HL-60 (cell line): Measurements from ENCODE around the gene MYO1B.

Source experiments
- DNase-seq, 2 experiments: peaks; one replicate each; pipeline ENCODE4 v3.0.0-alpha.2; 2010 to 2020; ENCODE audit warnings: low read depth in 1 of 2, low spot score in 1 of 2
- H3K27ac ChIP-seq: fragments of 250-450 bp; sonication (Bioruptor Pico); replicated peaks from 2 replicates; pipeline ENCODE4 v1.5.1; 2020; ENCODE audit warnings: mild to moderate bottlenecking, moderate library complexity
- H3K27me3 ChIP-seq: fragments of 250-450 bp; sonication (Bioruptor Pico); 2 replicates; pipeline ENCODE4 v1.5.1; 2021; ENCODE audit warnings: mild to moderate bottlenecking, moderate library complexity; ENCODE audit not compliant: insufficient read depth, poor library complexity, severe bottlenecking
- H3K4me3 ChIP-seq: replicated peaks from 2 replicates; pipeline ENCODE4 v1.5.1; 2011; ENCODE audit warnings: mild to moderate bottlenecking, control low read depth, low read length; ENCODE audit not compliant: insufficient read depth
- GABPA ChIP-seq: IDR thresholded peaks from 2 replicates; pipeline ENCODE4 v1.6.1; 2012; ENCODE audit warnings: low read depth
- POLR2AphosphoS5 ChIP-seq: IDR thresholded peaks from 2 replicates; pipeline ENCODE4 v1.6.1; 2012; ENCODE audit warnings: low read depth
- SPI1 ChIP-seq: IDR thresholded peaks from 2 replicates; pipeline ENCODE4 v1.6.1; 2012; ENCODE audit warnings: low read depth, mild to moderate bottlenecking, borderline replicate concordance
- TF ChIP-seq, protein P1 (sequence below): IDR thresholded peaks from one replicate; pipeline ENCODE4 v1.5.1; 2011; ENCODE audit warnings: low read length, control low read depth, inconsistent platforms; ENCODE audit not compliant: insufficient read depth
- TF ChIP-seq, protein P2 (sequence below): IDR thresholded peaks from 2 replicates; pipeline ENCODE4 v1.6.1; 2012; ENCODE audit warnings: low read depth; ENCODE audit not compliant: insufficient replicate concordance

MYO1B gene

DNA sequence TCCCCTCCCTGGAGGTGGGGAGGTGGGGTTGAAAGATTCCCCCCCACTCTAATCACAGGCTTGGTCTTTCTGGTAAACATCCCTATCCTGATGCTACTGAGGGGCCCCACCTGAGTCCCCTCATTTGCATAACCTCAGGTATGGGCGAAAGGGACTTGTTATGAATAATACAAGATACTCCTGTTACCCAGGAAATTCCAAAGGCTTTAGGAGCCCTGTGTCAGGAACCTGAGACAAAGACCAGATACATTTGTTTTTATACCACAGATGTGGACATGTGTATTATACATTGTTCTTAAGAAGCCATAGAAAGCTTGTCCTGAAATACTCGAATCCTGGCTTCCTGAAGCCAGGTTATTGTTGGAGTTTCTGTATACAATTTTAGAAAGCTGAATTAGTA, 62.8 kb downstream of the MYO1B start:
- DNase-seq, result no peak
- TF ChIP-seq POLR2AphosphoS5 (no peak), GABPA (no peak), SPI1 (no peak)
- TF ChIP-seq, protein P1, sequence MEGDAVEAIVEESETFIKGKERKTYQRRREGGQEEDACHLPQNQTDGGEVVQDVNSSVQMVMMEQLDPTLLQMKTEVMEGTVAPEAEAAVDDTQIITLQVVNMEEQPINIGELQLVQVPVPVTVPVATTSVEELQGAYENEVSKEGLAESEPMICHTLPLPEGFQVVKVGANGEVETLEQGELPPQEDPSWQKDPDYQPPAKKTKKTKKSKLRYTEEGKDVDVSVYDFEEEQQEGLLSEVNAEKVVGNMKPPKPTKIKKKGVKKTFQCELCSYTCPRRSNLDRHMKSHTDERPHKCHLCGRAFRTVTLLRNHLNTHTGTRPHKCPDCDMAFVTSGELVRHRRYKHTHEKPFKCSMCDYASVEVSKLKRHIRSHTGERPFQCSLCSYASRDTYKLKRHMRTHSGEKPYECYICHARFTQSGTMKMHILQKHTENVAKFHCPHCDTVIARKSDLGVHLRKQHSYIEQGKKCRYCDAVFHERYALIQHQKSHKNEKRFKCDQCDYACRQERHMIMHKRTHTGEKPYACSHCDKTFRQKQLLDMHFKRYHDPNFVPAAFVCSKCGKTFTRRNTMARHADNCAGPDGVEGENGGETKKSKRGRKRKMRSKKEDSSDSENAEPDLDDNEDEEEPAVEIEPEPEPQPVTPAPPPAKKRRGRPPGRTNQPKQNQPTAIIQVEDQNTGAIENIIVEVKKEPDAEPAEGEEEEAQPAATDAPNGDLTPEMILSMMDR, result no peak
- TF ChIP-seq, protein P2, sequence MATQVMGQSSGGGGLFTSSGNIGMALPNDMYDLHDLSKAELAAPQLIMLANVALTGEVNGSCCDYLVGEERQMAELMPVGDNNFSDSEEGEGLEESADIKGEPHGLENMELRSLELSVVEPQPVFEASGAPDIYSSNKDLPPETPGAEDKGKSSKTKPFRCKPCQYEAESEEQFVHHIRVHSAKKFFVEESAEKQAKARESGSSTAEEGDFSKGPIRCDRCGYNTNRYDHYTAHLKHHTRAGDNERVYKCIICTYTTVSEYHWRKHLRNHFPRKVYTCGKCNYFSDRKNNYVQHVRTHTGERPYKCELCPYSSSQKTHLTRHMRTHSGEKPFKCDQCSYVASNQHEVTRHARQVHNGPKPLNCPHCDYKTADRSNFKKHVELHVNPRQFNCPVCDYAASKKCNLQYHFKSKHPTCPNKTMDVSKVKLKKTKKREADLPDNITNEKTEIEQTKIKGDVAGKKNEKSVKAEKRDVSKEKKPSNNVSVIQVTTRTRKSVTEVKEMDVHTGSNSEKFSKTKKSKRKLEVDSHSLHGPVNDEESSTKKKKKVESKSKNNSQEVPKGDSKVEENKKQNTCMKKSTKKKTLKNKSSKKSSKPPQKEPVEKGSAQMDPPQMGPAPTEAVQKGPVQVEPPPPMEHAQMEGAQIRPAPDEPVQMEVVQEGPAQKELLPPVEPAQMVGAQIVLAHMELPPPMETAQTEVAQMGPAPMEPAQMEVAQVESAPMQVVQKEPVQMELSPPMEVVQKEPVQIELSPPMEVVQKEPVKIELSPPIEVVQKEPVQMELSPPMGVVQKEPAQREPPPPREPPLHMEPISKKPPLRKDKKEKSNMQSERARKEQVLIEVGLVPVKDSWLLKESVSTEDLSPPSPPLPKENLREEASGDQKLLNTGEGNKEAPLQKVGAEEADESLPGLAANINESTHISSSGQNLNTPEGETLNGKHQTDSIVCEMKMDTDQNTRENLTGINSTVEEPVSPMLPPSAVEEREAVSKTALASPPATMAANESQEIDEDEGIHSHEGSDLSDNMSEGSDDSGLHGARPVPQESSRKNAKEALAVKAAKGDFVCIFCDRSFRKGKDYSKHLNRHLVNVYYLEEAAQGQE, result no peak
- H3K27ac ChIP-seq, result no peak overlapping the region
- H3K4me3 ChIP-seq, result no peak overlapping the region
- H3K27me3 ChIP-seq, result no peaks in the 10 kb centered on the region

DNA sequence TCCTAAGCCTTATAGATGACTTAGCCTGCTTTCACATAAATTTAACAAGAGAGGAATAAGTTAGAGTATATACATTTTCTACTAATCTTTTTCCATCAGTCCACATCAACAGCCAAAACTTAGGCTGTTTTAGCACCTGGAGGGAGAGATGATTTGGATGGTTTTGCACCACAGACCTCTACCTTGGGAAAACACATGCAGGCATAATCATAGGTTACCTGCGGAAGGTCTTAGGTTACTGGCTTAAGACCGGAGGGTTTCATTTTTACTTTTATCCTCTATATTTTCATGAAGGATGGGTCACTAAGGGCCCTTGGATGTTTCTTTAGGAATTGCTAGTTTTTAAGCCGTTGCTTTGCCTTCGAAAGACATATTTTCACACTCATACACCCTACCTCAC, 66.0 kb downstream of the MYO1B start:
- Histone ChIP-seq H3K27me3 (no peaks in the 10 kb centered on the region), H3K4me3 (no peak overlapping the region), H3K27ac (no peak overlapping the region)
- DNase-seq, result no peak
- no peak for TF ChIP-seq SPI1
- TF ChIP-seq, protein P2, result no peak
- TF ChIP-seq GABPA, result no peak
- TF ChIP-seq, protein P1, result no peak
- TF ChIP-seq POLR2AphosphoS5, result no peak

DNA sequence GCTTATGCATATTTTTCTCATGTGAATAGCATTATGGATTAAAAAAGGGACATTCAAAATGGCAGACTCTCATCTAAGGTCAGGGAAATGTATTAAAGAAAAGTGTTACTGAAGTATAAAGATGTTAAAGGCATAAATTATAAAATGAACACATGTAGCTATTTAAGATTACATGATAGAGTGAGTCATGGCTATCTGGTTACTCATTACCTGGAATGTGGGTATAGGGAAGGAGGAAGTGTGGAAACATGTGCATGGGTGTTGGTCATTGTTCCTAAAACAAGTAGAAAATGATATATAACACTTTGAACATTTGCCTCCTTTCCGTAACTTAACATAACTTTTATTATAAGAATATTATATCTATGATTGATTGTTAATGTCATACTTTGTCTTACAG, 66.4 kb downstream of the MYO1B start:
- Histone ChIP-seq H3K27ac (no peak overlapping the region), H3K4me3 (no peak overlapping the region), H3K27me3 (no peaks in the 10 kb centered on the region)
- DNase-seq, result no peak
- TF ChIP-seq, protein P2, result no peak
- TF ChIP-seq, protein P1, result no peak
- TF ChIP-seq SPI1, result no peak
- TF ChIP-seq GABPA, result no peak
- no peak for TF ChIP-seq POLR2AphosphoS5
